Activated CD4-positive, alpha-beta T cell treated with anti-CD3 and anti-CD28 coated beads, Interleukin-10, Interleukin-2, amounts not matched to agents 100 ng/mL and 50 ng/mL, durations not matched to agents 16 hours and 8 hours (primary cell): Measurements from ENCODE around the gene CEMIP2.
"Not testable (repeated sequence)": the region's sequence is repeated elsewhere in the genome, so short reads cannot be mapped to it uniquely, and the experiment has no call there.

ENCODE experiments used
- DNase-seq: peaks from one replicate; pipeline ENCODE4 v3.0.0-alpha.2; 2020

Gene CEMIP2

GRCh38 chr9:71704796-71705195 lies 63.5 kb downstream of the CEMIP2 start:
- no peak for DNase-seq

DNA sequence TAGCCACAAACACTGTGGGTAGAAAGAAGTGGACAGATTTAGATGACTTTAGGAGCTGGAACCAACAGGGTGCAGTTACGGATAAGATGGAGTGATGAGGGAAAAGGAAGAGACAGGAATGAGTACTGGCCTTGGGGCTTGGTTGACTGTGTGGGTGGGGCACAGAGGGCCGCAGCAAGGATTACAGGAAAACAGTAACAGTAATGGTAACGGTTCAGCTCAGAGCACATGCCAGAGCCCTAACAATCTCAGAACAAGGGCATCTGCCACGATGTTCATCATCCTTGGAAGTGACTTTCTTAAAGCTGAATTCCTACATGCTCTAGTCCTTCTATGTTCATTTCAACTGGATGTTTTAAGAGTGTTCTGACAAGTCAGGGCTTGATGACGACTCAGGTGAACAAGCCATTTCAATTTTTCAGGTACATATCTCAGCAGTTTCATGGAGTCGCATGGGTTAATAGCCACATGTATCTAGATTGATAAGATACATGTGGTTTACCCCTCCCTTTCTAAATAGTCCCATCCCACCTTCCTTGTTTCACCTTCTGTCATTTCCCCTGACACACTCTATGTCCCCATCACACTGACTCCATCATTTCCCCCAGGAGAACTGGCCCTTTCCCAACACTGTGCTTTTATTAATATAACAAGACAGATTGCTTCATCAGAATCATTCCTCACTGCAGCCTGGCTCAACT lies 65.0 kb downstream of the CEMIP2 start:
- no peak for DNase-seq

DNA sequence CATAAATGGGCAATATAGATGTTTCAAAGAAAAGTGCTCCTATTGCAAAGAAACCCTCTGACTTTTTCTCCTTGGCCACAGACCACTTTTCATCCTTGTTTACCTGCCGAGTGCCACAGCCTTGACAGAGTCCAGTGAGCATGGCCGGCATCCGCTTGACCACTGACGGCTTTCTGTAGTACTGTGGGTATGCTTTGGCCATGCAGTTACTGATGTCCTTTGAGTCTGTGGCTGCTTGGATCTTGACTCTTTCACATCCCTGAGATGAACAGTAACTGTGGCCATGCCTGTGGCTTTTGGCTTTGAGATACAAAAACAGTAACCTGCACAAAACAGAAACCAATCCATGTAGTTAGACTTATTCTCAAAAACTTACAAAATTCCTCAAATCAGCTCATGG lies 70.4 kb downstream of the CEMIP2 start:
- DNase-seq = no peak

GRCh38 chr9:71694332-71694731 lies 74.0 kb downstream of the CEMIP2 start:
- no peak for DNase-seq

DNA sequence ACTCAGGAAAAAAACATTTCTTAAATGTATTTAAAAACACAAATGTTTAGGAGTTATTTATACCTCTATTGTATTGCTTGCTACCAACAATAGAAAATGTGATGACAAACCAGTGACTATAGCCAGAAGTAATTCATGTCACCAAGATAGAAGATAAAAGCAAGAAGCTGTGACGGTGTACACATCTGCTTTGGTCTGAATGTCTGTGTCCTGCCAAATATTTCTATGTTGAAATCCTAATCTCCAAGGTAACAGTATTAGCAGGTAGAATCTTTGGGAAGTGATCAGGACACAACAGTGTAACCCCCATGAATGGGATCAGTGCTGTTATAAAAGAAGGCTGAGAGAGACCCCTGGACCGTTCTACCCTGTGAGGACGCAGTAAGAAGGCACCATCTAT lies 74.7 kb downstream of the CEMIP2 start:
- DNase-seq = no peak

- DNase-seq = no peak
Observed at GRCh38 chr9:71692337-71692736, 76.0 kb downstream of the CEMIP2 start.

- DNase-seq = not testable (repeated sequence)
Observed at GRCh38 chr9:71691576-71691975, 76.7 kb downstream of the CEMIP2 start.

- DNase-seq = no peak
Observed at GRCh38 chr9:71690689-71691435, 77.5 kb downstream of the CEMIP2 start.

DNA sequence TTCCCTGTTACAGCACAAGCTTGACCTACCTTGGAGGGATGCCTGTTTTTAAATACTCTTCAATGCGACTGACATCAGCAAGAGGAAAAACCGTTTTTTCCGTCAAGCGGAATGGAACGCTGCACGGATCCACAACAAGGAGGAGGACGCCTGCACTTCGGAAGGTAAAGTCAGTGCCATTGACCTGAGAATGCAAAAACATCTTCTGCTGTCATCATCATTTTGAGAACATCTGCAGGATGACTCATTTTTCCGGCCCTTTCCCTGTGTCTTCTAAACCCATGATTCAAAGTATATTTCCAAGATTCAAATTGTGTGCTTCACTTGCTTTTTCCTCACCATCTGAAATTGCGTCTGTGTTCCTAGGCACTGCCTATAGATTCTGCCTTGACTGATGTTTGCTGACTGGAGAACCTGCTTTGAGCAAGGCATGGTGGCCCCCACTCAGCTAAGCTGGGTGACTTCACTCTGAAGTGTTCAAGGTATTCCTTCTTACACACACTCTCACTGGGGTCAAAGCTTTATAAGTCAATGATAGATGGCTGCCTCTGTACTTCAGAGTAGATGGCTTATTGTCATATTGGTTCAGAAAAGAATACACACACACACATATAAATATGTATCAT lies 78.1 kb downstream of the CEMIP2 start:
- DNase-seq = no peak

GRCh38 chr9:71687676-71688075 lies 80.6 kb downstream of the CEMIP2 start:
- no peak for DNase-seq

DNA sequence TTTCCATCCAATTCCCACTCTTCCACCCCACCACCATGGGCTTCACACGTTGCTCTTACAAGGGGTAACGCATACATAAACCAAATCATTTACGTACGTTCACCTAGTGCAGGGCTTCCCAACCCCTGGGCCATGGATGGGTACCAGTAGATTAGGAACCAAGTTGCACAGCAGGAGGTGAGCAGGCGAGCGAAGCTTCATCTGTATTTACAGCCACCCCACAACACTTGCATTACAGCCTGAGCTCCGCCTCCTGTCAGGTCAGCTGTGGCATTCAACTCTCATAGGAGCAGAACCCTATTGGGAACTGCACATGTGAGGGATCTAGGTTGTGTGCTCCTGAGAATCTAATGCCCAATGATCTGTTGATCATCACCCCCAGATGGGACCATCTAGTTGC lies 82.3 kb downstream of the CEMIP2 start:
- DNase-seq = no peak

- peak; percentile 48 for DNase-seq
Observed at GRCh38 chr9:71685394-71685793, 82.9 kb downstream of the CEMIP2 start.

DNA sequence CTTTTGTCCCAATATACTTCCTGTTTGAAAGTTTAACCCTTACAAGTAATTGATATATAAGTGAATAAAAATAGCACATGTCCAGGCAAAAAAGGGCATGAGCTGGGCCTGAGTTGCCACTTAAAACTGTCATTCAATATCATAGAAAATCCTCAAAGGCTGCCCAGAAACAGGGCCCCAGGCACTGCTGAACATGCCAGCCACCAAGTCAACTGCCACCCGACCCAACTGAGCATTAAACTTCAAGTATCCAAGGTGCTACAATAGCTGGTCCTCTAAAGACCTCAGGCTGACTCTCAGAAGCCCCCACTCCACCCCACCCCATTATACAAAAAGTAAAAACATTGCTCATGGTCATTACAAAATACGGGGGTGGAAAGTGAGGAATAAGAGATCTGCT lies 83.7 kb downstream of the CEMIP2 start:
- DNase-seq = no peak

DNA sequence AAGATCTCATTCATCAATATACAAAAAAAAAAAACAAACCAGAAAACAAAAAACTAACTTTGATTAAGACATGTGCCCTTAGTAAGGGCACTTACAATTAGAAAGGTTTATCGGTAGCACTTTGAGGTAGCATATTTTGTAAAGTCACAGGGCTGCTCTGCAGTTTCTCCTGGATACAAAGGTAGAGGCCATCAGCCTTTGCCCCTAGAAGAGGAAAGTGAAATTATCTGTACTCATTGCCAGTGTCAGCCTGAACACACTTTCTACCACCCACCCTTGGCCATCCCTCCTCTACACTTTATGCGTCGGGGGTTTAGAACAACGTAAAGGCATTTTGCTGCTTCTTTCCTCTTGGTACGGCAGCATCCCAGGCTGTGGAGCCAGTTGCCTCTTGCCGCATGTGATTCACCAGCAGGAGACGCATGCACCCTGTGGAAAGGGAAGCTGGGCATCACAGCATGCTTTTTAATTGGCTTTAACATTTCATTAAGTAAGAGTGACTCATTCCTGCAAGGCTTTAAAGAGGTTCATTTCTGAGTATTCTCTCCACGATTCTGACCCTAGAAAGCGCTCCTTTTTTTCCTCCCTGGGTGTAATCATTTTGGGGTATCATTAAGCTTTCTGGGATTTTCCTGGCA lies 84.6 kb downstream of the CEMIP2 start:
- DNase-seq = no peak

GRCh38 chr9:71681708-71682272 lies 86.5 kb downstream of the CEMIP2 start:
- no peak for DNase-seq

GRCh38 chr9:71681104-71681707 lies 87.1 kb downstream of the CEMIP2 start:
- DNase-seq = no peak

- DNase-seq = no peak
Observed at GRCh38 chr9:71680189-71680980, 87.9 kb downstream of the CEMIP2 start.

DNA sequence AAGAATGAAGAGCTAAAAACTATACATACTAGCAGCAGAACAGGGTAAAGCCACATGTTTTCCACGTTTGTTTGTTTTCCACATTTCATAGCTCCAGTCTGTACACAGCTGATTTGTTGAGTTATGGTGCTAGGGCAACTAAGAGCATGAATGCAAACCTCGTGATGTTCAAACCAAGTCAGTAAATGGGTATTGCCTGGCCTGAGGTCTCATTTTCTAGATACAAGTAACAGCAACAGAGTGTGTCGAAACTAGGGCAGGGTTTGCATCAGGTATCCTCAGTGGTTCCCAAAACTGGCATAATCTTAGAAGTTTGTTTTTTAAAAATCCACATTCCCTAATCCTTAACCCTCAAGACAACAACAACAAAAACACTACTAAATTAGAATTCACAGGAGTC lies 89.3 kb downstream of the CEMIP2 start:
- no peak for DNase-seq

GRCh38 chr9:71677209-71677608 lies 91.1 kb downstream of the CEMIP2 start:
- DNase-seq = no peak

GRCh38 chr9:71676460-71676859 lies 91.9 kb downstream of the CEMIP2 start:
- DNase-seq = no peak

DNA sequence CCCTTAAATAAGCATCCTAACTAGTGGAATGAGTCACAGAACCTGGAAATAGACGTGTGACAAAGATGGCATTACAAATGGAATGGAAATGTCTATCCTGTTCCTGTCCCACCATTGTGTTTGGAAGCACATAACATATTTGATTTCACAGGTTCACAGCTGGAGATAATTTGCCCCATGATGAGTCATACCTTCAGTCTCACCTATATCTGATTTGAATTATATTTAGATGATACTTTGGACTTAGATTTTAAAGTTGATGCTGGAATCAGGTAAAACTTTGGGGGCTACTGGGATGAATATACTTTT lies 92.5 kb downstream of the CEMIP2 start:
- no peak for DNase-seq
